Right renal cortex interstitium (tissue), 3 donors: Measurements from ENCODE around the gene ZSCAN12. TPM values are rescaled to one million over a fixed set of nuclear protein-coding genes. Genes with fewer than 3 reads are reported as not detected.

Experiments used
- DNase-seq, 3 donors: peaks; one replicate each; pipeline ENCODE4 v3.0.0-alpha.2; 2013; ENCODE audit warnings: low read depth in 3 of 3, low spot score in 2 of 3
- polyA plus RNA-seq, 3 donors: library from polyadenylated mRNA; unstranded; fragments of 120-200 nt; gene quantifications; one replicate each; pipeline ENCODE4 v1.2.1, GENCODE V29; 2013; ENCODE audit not compliant: insufficient read length in 3 of 3

Gene ZSCAN12
- polyA plus RNA-seq, 3 donors = 14.5 to 17.2 (median 15.5) TPM

DNA sequence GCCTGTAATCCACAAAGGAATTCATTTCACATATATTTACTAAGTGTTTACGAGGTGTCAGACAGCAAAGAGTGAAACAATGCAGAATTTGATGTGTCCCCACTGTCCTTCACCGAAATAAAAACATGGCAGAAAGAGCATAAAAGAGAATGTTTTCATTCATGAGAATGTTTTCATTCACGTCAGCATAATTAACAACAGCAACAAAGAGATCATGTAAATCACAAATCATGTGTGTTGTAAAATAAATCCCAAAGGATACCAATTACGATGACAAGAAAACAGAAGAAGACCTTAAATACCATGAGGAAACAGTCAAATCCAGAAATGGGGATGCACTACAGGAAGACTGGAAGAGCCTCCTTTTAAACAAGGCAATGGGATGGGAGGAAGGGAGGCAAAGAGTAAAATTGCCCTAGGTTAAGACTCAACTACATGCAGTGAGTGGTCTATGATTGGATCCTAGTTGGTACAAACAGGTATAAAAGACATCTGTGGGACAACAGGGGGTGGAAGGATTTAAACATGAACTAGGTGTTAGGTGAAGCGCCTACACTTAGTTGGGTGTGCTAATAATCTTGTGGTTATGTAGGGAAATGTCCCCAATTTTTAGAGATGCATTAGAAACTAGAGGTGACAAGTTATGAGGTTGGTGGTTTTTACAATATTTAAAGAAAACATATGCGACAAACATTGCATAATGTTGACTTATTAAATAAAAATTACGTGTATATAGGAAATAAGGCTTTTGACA lies 65.1 kb downstream of the ZSCAN12 start:
- DNase-seq = peak in 1 of 3 donors; percentile 40

DNA sequence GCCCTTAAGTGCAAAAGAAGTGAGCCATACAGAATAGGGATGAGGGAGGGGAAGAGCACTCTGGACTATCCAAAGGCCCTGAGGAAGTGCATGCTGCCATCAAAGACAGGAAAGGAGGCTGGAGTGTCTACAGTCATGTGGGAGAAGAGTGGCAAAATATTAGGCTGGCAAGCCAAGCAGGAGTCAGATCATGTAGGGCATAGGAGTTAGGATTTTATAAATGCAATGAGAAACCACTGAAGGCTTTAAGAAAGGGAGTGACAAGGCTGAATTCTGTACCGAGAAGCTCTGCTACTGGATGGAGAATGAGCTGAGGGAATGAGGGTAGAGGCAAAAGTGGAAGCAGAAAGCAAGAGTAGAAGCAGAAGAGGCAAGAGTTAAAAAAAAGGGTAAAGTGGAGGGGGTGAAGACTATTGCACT lies 65.9 kb downstream of the ZSCAN12 start:
- no peak for DNase-seq

DNA sequence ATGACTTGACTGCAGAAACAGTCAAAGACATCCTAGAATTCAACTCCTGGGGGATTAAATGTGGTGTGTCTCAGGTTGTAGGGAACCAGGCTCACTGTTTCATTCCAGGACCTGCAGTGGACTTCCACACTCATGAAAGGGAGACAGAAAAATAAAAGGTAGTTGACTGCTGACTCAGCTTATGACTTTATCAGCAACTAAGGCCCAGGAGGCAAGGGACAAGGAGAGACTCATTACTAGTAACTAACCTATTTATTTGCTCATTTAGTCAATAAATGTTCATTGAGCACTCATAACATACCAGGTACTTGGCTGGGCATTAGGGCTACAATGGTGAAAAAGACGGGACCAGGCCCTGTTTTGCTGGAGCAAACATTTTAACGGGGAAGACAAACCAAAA lies 66.5 kb downstream of the ZSCAN12 start:
- no peak for DNase-seq

DNA sequence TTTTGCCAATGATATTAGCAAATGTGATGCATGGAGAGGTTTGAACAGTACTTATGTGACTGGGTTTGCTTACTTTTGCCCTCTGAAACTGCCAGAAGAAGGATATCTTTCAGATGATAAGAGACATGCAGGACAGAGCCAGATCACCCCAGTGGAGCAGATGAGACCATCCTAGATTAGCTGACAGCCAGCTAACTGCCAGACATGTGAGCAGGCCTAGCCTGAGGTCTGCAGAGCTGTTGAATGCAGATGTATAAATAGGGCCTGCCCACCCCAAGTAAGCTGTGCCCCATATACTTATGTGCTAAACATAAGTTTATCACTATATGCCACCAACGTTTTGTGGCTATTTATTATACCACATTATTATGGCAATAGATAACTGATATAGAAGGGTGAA lies 69.5 kb downstream of the ZSCAN12 start:
- DNase-seq = no peak

Other genes with a start within 250 kb of the ZSCAN12 start
- gene ZSCAN9, start 174.5 kb downstream of the ZSCAN12 start, polyA plus RNA-seq = 10 to 100 TPM; 28.3 to 34.2 (median 30.5) TPM
- 10 to 100 TPM; 11.9 to 12.9 (median 12.2) TPM for gene ZKSCAN4, start 147.5 kb downstream of the ZSCAN12 start, polyA plus RNA-seq
- 1 to 10 TPM; 2.6 to 2.9 (median 2.7) TPM for gene NKAPL, start 140.4 kb downstream of the ZSCAN12 start, polyA plus RNA-seq
- gene ZSCAN26, start 132.6 kb downstream of the ZSCAN12 start, polyA plus RNA-seq = 10 to 100 TPM; 32.8 to 40.7 (median 35.0) TPM
- gene PGBD1, start 118.2 kb downstream of the ZSCAN12 start, polyA plus RNA-seq = 10 to 100 TPM in 1 of 3 donors, 1 to 10 TPM in 2; 9.6 to 10.5 (median 9.8) TPM
- gene ZSCAN31, start 63.6 kb downstream of the ZSCAN12 start, polyA plus RNA-seq = 10 to 100 TPM; 10.7 to 11.9 (median 11.8) TPM
- 10 to 100 TPM in 1 of 3 donors, 1 to 10 TPM in 2; 9.0 to 10.5 (median 9.8) TPM for gene ZKSCAN3, start 49.8 kb downstream of the ZSCAN12 start, polyA plus RNA-seq
- gene ZSCAN23, start 43.7 kb upstream of the ZSCAN12 start, polyA plus RNA-seq = 10 to 100 TPM; 12.4 to 16.6 (median 16.1) TPM
- not detected for gene GPX6, start 116.0 kb upstream of the ZSCAN12 start, polyA plus RNA-seq
- gene GPX5, start 126.1 kb upstream of the ZSCAN12 start, polyA plus RNA-seq = not detected